Endothelial cell of umbilical vein (primary cell): ENCODE measurements around the gene TBRG1. TPM values are rescaled to one million over a fixed set of nuclear protein-coding genes. Genes with fewer than 3 reads are reported as not detected.

Experiments
- BruUV-seq: library from RNA; stranded (reverse); fragments of 400-500 nt; replicated peaks from 2 replicates; lab custom pipeline; 2021; lab: Mats Ljungman, UMichigan
- CTCF ChIA-PET: fragments of 300-600, 350-600 bp; sonication (Branson Sonifier 250); formaldehyde crosslinking; loops from one replicate; lab custom pipeline; 2021; ENCODE audit warnings: antibody characterized with exemption, inconsistent platforms; lab: Charles Lee
- POLR2A ChIA-PET: fragments of 300-600, 350-600 bp; sonication (Branson Sonifier 250); formaldehyde crosslinking; loops from one replicate; lab custom pipeline; 2021; ENCODE audit warnings: antibody characterized with exemption, inconsistent platforms; lab: Charles Lee
- DNase-seq: peaks from one replicate; pipeline ENCODE4 v3.0.0-alpha.2; 2011; ENCODE audit warnings: low read depth, low spot score
- FAIRE-seq: peaks from 2 replicates; lab custom pipeline; 2011; peaks lifted over from hg19 to GRCh38; lab: Jason Lieb, UNC
- H2AFZ ChIP-seq: 2 replicates; pipeline ENCODE4 v1.6.0; 2012; ENCODE audit warnings: low read depth, low read length, control low read depth, inconsistent platforms
- H3K27ac ChIP-seq: 2 replicates; pipeline ENCODE4 v1.5.1; 2011; ENCODE audit warnings: low read depth, mild to moderate bottlenecking, control low read depth, low read length, moderate library complexity; ENCODE audit not compliant: insufficient read depth
- H3K27me3 ChIP-seq, 2 experiments: 2 replicates each; pipeline versions ENCODE4 v1.6.0 to v1.6.1; 2011; ENCODE audit warnings: low read length in 2 of 2, mixed read lengths in 1 of 2; ENCODE audit not compliant: control insufficient read depth in 2 of 2, insufficient read depth in 2 of 2
- H3K36me3 ChIP-seq, 2 experiments: 2 replicates in 1 of 2; 3 replicates in 1 of 2; pipeline ENCODE4 v1.5.1; 2011; ENCODE audit warnings: low read length in 2 of 2, mild to moderate bottlenecking in 1 of 2, moderate library complexity in 1 of 2; ENCODE audit not compliant: control insufficient read depth in 2 of 2, insufficient read depth in 2 of 2; ENCODE audit errors: extremely low read depth in 1 of 2
- H3K4me1 ChIP-seq: 3 replicates; pipeline ENCODE4 v1.5.1; 2011; ENCODE audit warnings: mild to moderate bottlenecking, low read length; ENCODE audit not compliant: control insufficient read depth, insufficient read depth; ENCODE audit errors: extremely low read depth
- H3K4me2 ChIP-seq: 2 replicates; pipeline ENCODE4 v1.6.1; 2011; ENCODE audit warnings: low read length, control low read depth, mixed read lengths; ENCODE audit not compliant: insufficient read depth
- H3K4me3 ChIP-seq, 3 experiments: fragments of 200-600 bp in 1 of 3; sonication (generic), shearing (Covaris generic) in 1 of 3; replicated peaks in 1 of 3; 2 replicates each; pipeline ENCODE4 v1.5.1; 2011 to 2016; ENCODE audit warnings: control low read depth in 3 of 3, low read length in 3 of 3, mild to moderate bottlenecking in 2 of 3, inconsistent platforms in 1 of 3, low read depth in 1 of 3, moderate library complexity in 1 of 3; ENCODE audit not compliant: insufficient read depth in 1 of 3
- H3K79me2 ChIP-seq: 2 replicates; pipeline ENCODE4 v1.6.0; 2012; ENCODE audit warnings: low read length, inconsistent platforms; ENCODE audit not compliant: control insufficient read depth, insufficient read depth
- H3K9ac ChIP-seq: replicated peaks from 2 replicates; pipeline ENCODE3; 2011; ENCODE audit warnings: low read length, control low read depth; ENCODE audit not compliant: insufficient read depth; ENCODE audit errors: extremely low read depth
- H3K9me1 ChIP-seq: replicated peaks from 3 replicates; pipeline ENCODE4 v1.6.0; 2011; ENCODE audit warnings: mild to moderate bottlenecking, low read length; ENCODE audit not compliant: control insufficient read depth, insufficient read depth; ENCODE audit errors: extremely low read depth
- H3K9me3 ChIP-seq: replicated peaks from 2 replicates; pipeline ENCODE4 v1.5.1; 2012; ENCODE audit warnings: low read length, inconsistent platforms; ENCODE audit not compliant: control insufficient read depth, insufficient read depth
- H4K20me1 ChIP-seq: replicated peaks from 2 replicates; pipeline ENCODE3; 2011; ENCODE audit warnings: mild to moderate bottlenecking, low read length; ENCODE audit not compliant: control insufficient read depth, insufficient read depth; ENCODE audit errors: extremely low read depth
- EZH2 ChIP-seq: IDR thresholded peaks from 2 replicates; pipeline ENCODE4 v1.6.1; 2012; ENCODE audit warnings: borderline replicate concordance, low read depth, mild to moderate bottlenecking, moderate library complexity, low read length, inconsistent platforms; ENCODE audit not compliant: severe bottlenecking
- FOS ChIP-seq: IDR thresholded peaks from 2 replicates; pipeline ENCODE4 v1.6.1; 2011; ENCODE audit warnings: mild to moderate bottlenecking, low read length, moderate library complexity, borderline replicate concordance; ENCODE audit not compliant: insufficient read depth
- GATA2 ChIP-seq: IDR thresholded peaks from 2 replicates; pipeline ENCODE4 v1.7.0; 2011; ENCODE audit warnings: low read depth, mild to moderate bottlenecking, moderate library complexity, mixed read lengths, low read length; ENCODE audit not compliant: insufficient read length, insufficient read depth
- MAX ChIP-seq: IDR thresholded peaks from 2 replicates; pipeline ENCODE4 v1.6.1; 2011; ENCODE audit not compliant: insufficient read depth, insufficient read length
- MYC ChIP-seq: IDR thresholded peaks from one replicate; pipeline ENCODE4 v1.6.1; 2011; ENCODE audit warnings: mild to moderate bottlenecking, low read depth, low read length
- POLR2A ChIP-seq: IDR thresholded peaks from 2 replicates; pipeline ENCODE4 v1.6.1; 2012; ENCODE audit warnings: low read depth, mild to moderate bottlenecking, control low read depth, low read length
- dilution Hi-C: fragments of 300-500 bp; cut with MboI; formaldehyde crosslinking; loops from one replicate; pipeline ENCODE4 v1.15.0; 2019; ENCODE audit warnings: low sequenced_read_pairs; ENCODE audit not compliant: extremely low pct_ligation_motif_present
- intact Hi-C: fragments of 100-400 bp; cut with micrococcal nuclease; formaldehyde crosslinking; loops from one replicate; pipeline ENCODE4 v1.10.0; 2022
- polyA plus RNA-seq, 4 experiments: library from polyadenylated mRNA; depleted of rRNA in 3 of 4; stranded (reverse) in 3 of 4; unstranded in 1 of 4; fragments of >200 nt; gene quantifications; 2 replicates each; pipeline versions ENCODE4 v1.2.1 to v1.2.3, GENCODE V29; 2011 to 2012; ENCODE audit warnings: missing spikeins in 1 of 4
- total RNA-seq: library from RNA; stranded (reverse); gene quantifications from 2 replicates; pipeline ENCODE4 v1.2.3, GENCODE V29; 2021

The TBRG1 gene
- total and polyA plus RNA-seq, 2 donors (not counting 3 experiments of a cell fraction or from before 2014, with no cell fraction given), result 22.4 to 29.6 TPM

GRCh38 chr11:124578761-124579160 is 43.9 kb upstream of the TBRG1 start:
- dilution Hi-C loops (no loop called here), intact Hi-C loops (no loop called here)
- Histone ChIP-seq H3K9me3 (no peaks in the 10 kb centered on the region), H3K27me3 (peaks cover 4 to 8% of the 10 kb centered on the region in 2 experiments), H3K79me2 (no peaks in the 10 kb centered on the region), H3K4me2 (no peak overlapping the region), H3K9me1 (no peaks in the 10 kb centered on the region), H3K36me3 (no peaks in the 10 kb centered on the region), H3K27ac (no peak overlapping the region), H2AFZ (no peak overlapping the region), H3K9ac (no peak overlapping the region), H3K4me1 (no peaks in the 10 kb centered on the region), H4K20me1 (no peaks in the 10 kb centered on the region), H3K4me3 (no peak overlapping the region)
- no peak for TF ChIP-seq FOS
- TF ChIP-seq MYC, result no peak
- no peak for TF ChIP-seq MAX
- TF ChIP-seq GATA2, result no peak
- no peak for TF ChIP-seq EZH2
- no peak for TF ChIP-seq POLR2A
- DNase-seq (no peak), FAIRE-seq (no peak)
- no TSS peak for BruUV-seq
- POLR2A ChIA-PET, result no interaction called here
- CTCF ChIA-PET, result interaction anchor here (1.5 kb wide), 1 partner anchor 175 kb away, joined by 3 read pairs; no protein-coding TSS in a partner anchor

- Histone ChIP-seq H3K9ac (no peak overlapping the region), H3K4me2 (no peak overlapping the region), H3K9me1 (no peaks in the 10 kb centered on the region), H4K20me1 (no peaks in the 10 kb centered on the region), H3K79me2 (no peaks in the 10 kb centered on the region), H3K9me3 (no peaks in the 10 kb centered on the region), H2AFZ (no peak overlapping the region), H3K36me3 (no peaks in the 10 kb centered on the region), H3K27me3 (peaks cover 14% of the 10 kb centered on the region in 2 experiments), H3K27ac (no peak overlapping the region), H3K4me1 (no peaks in the 10 kb centered on the region), H3K4me3 (no peak overlapping the region)
- dilution Hi-C loops, result no loop called here
- no TSS peak for BruUV-seq
- FAIRE-seq (no peak), DNase-seq (no peak)
- intact Hi-C loops, result no loop called here
- ChIA-PET CTCF (interaction anchor here (1.7 kb wide), 1 partner anchor 16 kb away, joined by 4 read pairs; no protein-coding TSS in a partner anchor), POLR2A (no interaction called here)
- TF ChIP-seq FOS, result no peak
These were observed 40.8 kb upstream of the TBRG1 start for GRCh38 chr11:124581817-124582216.
